ENCODE data around the gene SLC39A9.

DNA sequence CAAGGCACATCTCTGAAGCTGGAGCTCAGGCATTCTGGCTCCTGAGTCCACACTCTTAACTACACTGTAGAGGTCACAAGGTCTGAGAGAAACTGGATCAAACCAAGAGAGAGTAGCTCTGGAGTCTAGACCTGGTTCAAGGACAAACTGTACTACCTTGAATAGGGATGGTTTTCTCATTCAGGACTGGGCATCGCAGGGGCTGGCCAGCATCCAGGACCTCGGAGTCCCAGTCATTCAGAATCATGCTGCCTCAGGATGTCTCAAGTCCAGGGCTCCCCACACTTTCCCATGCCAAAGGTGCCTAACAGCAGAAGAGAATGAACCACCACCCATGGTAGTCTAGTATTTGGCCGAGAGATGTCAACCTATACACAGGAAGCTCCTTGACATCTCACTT lies 72.9 kb downstream of the SLC39A9 start:
- TF ChIP-seq, protein P1, sequence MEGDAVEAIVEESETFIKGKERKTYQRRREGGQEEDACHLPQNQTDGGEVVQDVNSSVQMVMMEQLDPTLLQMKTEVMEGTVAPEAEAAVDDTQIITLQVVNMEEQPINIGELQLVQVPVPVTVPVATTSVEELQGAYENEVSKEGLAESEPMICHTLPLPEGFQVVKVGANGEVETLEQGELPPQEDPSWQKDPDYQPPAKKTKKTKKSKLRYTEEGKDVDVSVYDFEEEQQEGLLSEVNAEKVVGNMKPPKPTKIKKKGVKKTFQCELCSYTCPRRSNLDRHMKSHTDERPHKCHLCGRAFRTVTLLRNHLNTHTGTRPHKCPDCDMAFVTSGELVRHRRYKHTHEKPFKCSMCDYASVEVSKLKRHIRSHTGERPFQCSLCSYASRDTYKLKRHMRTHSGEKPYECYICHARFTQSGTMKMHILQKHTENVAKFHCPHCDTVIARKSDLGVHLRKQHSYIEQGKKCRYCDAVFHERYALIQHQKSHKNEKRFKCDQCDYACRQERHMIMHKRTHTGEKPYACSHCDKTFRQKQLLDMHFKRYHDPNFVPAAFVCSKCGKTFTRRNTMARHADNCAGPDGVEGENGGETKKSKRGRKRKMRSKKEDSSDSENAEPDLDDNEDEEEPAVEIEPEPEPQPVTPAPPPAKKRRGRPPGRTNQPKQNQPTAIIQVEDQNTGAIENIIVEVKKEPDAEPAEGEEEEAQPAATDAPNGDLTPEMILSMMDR (IDR thresholded peaks at IDR 0.05): no peak
- no peak for TF ChIP-seq EZH2 (IDR thresholded peaks at IDR 0.05)

Measured in neural progenitor cell (in vitro differentiated cells).